Activated T-cell treated with anti-CD3 and anti-CD28 coated beads for 24 hours (primary cell): ENCODE data around the gene OR6J1.
"Not testable (repeated sequence)": the region's sequence is repeated elsewhere in the genome, so short reads cannot be mapped to it uniquely, and the experiment has no call there.

Experiments
- DNase-seq: peaks from one replicate; pipeline ENCODE4 v3.0.0-alpha.2; 2020; ENCODE audit warnings: low read depth

Gene OR6J1

GRCh38 chr14:22602862-22603261 lies 41.3 kb downstream of the OR6J1 start:
- DNase-seq = no peak

GRCh38 chr14:22601996-22602395 lies 42.2 kb downstream of the OR6J1 start:
- no peak for DNase-seq

DNA sequence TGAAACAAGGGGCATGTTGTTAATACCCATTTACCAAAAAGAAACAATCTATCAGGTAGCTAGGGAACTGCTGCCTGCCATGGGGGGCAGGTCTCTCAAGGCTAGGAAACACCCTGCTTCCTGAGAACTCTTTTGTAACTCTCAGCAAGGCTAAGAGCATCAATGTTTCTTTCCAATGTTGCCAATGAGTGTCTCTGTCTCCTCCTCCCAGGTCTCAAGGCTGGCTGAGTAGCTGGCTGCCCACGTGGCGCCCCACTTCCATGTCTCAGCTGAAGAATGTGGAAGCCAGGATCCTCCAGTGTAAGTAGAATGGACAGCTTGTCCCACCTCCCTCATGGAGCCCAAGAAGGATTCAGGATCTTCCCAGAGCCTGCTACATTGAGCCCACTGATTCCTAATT lies 42.7 kb downstream of the OR6J1 start:
- DNase-seq = no peak

GRCh38 chr14:22600027-22600426 lies 44.1 kb downstream of the OR6J1 start:
- DNase-seq = no peak

GRCh38 chr14:22599349-22599748 lies 44.8 kb downstream of the OR6J1 start:
- no peak for DNase-seq

- no peak for DNase-seq
These were observed 45.3 kb downstream of the OR6J1 start for GRCh38 chr14:22598896-22599244.

- DNase-seq = no peak
These were observed 45.9 kb downstream of the OR6J1 start, which contains the start of gene ABHD4 for GRCh38 chr14:22598099-22598895. TSS of gene ABHD4 (plus strand) at chr14:22598300. CDS start at chr14:22598307, 7 bp downstream.

GRCh38 chr14:22597771-22598098 lies 46.4 kb downstream of the OR6J1 start:
- DNase-seq = no peak

- DNase-seq = no peak
These were observed 46.9 kb downstream of the OR6J1 start for GRCh38 chr14:22597265-22597664.

GRCh38 chr14:22596354-22596879 lies 47.7 kb downstream of the OR6J1 start:
- no peak for DNase-seq

DNA sequence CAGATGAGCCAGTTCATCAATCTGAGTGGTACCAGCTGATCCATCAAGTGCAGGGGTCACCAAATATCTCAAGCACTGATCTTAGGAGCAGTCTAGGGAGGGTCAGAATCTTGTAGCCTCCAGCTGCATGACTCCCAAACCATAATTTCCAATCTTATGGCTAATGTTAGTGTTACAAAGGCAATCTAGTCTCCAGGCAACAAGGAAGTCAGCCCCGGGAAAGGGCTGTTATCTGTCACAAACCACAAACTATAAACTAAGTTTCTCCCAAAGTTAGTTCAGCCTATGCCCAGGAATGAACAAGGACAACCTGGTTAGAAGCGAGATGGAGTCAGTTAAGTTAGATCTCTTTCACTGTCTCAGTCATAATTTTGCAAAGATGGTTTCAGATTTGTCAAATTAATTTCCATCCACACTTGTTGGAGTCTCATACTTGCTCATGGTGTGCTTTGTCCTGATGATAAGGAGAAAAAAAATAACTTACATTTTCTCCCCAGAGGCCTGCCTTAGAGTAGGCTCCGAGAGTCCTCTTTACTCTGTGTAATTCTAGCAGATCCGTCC lies 49.9 kb downstream of the OR6J1 start:
- no peak for DNase-seq

- no peak for DNase-seq
These were observed 50.6 kb downstream of the OR6J1 start for GRCh38 chr14:22593601-22594000.

- no peak for DNase-seq
These were observed 51.0 kb downstream of the OR6J1 start for GRCh38 chr14:22593189-22593588.

DNA sequence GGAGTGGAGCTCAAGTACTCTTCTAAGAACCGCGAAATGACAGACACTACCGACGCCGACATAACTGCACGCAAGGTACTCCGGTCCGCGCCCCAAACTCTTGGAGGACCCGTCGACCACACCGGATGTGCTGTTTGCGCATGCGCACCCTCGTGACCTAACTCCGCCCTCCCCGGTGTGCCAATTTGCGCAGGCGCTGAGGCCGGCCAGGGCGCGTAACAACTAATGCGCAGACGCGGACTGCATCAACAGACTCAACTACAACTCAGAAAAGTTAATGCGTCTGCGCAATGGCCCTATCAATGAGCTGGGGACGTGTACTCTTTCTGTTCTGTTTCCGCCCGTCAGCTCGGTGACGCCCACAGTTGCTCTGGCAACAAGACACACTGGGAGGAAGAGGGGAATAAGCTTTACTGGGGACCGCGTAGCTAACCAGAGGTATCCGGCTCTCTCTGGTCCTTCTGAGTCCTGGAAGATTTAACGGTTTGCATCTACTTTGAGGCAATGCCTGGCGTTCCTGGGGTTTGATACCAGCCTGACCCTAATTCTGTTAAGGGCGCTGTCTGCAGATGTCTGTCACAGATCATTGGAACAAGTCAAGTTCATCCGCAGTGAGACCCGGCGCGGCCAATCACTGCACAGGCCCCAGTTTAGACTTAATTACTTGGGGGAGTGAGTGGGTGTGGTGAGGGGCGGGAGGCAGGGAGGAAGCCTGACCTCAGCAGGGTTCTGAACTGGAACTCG lies 54.9 kb downstream of the OR6J1 start, which contains the start of gene DAD1:
TSS of gene DAD1 (minus strand) at position 129 of the 744 bp plus-strand sequence. CDS start at position 62, 67 bp downstream.
- peak; percentile 100 for DNase-seq

DNA sequence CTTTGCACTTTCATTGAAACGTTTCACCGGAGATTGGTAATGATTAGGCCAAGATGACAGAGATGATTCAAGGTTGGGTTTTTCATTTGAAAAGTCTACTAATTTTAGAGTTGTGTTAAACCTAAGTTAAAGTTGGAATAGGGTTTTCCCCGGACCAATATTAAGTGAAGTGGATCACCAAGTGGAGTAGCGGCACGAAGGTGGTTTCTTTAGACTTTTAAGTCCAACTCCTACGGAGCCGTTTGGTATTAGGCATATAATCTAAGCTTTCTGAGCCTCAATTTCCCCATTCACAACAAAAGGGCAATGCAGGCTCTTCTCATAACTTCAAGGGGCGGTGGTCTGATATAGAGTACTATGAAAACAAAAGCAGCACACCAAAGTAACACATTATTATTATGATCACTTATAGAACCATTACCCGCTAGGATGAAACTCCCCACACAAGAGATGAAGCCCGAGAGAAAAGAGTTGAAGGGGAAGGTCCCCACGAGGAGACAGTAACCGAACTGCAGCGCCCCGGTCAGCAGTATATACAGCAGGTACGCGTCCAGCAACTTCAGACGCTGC lies 55.5 kb downstream of the OR6J1 start:
- no peak for DNase-seq

DNA sequence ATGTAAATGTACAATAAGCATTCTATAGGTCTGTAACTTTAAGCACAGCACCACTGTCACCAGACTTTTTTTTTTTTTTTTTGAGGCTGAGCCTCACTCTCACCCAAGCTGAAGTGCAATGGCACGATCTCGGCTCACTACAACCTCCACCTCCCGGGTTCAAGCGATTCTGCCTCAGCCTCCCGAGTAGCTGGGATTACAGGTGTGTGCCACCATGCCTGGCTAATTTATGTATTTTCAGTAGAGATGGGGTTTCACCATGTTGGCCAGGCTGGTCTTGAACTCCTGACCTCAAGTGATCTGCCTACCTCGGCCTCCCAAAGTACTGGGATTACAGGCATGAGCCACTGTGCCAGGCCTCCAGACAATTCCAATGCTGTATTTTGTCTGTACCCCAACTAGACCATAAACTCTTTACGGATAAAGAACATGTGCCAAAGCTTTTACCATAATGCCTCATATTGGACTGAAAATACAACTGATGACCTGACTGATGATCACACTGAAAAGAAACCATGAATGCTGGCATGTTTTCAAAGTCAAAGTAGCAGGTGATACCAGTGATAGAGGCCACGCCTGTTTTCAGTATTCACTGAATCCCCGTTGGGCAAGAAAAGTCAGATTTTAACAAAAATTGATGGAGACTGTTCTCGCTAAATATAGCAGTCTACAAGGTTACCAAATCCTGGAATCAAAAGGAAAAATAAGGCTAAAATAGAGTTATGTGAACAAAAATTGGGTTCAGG lies 56.3 kb downstream of the OR6J1 start:
- DNase-seq = not testable (repeated sequence)

GRCh38 chr14:22587247-22587646 lies 56.9 kb downstream of the OR6J1 start:
- DNase-seq = no peak

DNA sequence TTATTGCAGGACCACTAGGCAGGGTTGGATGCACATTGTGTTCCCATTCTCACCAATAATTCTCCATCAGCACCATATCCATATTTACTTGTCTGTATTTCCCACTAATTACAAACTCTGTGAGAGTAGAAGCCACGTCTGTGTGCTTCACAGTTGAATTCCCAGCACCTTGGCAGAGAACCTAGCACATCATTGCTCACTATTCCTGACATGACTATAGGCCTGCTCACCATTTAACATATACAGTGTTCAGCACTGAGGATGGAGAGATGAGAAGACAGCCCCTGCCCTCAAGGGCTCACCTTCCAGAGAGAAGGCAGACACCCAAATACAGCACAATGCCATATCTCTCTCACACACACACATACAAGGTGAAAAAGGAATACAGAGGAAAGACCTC lies 60.2 kb downstream of the OR6J1 start:
- DNase-seq = no peak
